ENCODE results near the gene ERICH2. TPM values are rescaled to one million over a fixed set of nuclear protein-coding genes. Genes with fewer than 3 reads are reported as not detected.

The ERICH2 gene
- total and polyA plus RNA-seq, 7 donors = not detected

GRCh38 chr2:170761572-170761971 lies 8.6 kb upstream of the ERICH2 start:
- Histone ChIP-seq H3K9me3 (no peaks in the 10 kb centered on the region), H3K4me3 (no peak overlapping the region), H3K36me3 (no peaks in the 10 kb centered on the region), H3K4me1 (no peaks in the 10 kb centered on the region), H3K27ac (no peak overlapping the region), H3K27me3 (no peaks in the 10 kb centered on the region)
- intact Hi-C loops (cut with DNase I) = no loop called here
- TF ChIP-seq CTCF (IDR thresholded peaks at IDR 0.05) (no peak), EP300 (IDR thresholded peaks at IDR 0.05) (no peak), POLR2A (IDR thresholded peaks at IDR 0.05) (no peak), POLR2AphosphoS5 (IDR thresholded peaks at IDR 0.05) (no peak)
- DNase-seq = no peak

GRCh38 chr2:170762760-170763159 lies 7.4 kb upstream of the ERICH2 start:
- H3K36me3 ChIP-seq = no peaks in the 10 kb centered on the region
- no peak overlapping the region for H3K27ac ChIP-seq
- H3K9me3 ChIP-seq = no peaks in the 10 kb centered on the region
- no peaks in the 10 kb centered on the region for H3K27me3 ChIP-seq
- intact Hi-C loops (cut with DNase I) = no loop called here
- no peak for TF ChIP-seq EP300 (IDR thresholded peaks at IDR 0.05)
- no peak for TF ChIP-seq POLR2A (IDR thresholded peaks at IDR 0.05)
- TF ChIP-seq CTCF (IDR thresholded peaks at IDR 0.05) = no peak
- TF ChIP-seq POLR2AphosphoS5 (IDR thresholded peaks at IDR 0.05) = no peak
- H3K4me1 ChIP-seq = no peaks in the 10 kb centered on the region
- no peak overlapping the region for H3K4me3 ChIP-seq
- DNase-seq = no peak
- 75 to 77% methylated on average over 7 of the region's 7 CpGs for WGBS, 2 donors

- H3K4me3 ChIP-seq = no peak overlapping the region
- H3K9me3 ChIP-seq = no peaks in the 10 kb centered on the region
- no peak overlapping the region for H3K27ac ChIP-seq
- 92 to 96% methylated on average over 4 of the region's 4 CpGs for WGBS, 2 donors
- H3K36me3 ChIP-seq = no peaks in the 10 kb centered on the region
- no peaks in the 10 kb centered on the region for H3K27me3 ChIP-seq
- no peaks in the 10 kb centered on the region for H3K4me1 ChIP-seq
- no peak for DNase-seq
- intact Hi-C loops (cut with DNase I) = no loop called here
- no peak for TF ChIP-seq POLR2A (IDR thresholded peaks at IDR 0.05)
- no peak for TF ChIP-seq CTCF (IDR thresholded peaks at IDR 0.05)
- no peak for TF ChIP-seq EP300 (IDR thresholded peaks at IDR 0.05)
- TF ChIP-seq POLR2AphosphoS5 (IDR thresholded peaks at IDR 0.05) = no peak
Observed at GRCh38 chr2:170763232-170763631, 6.9 kb upstream of the ERICH2 start.

- TF ChIP-seq CTCF (IDR thresholded peaks at IDR 0.05) (no peak), POLR2A (IDR thresholded peaks at IDR 0.05) (no peak), EP300 (IDR thresholded peaks at IDR 0.05) (no peak), POLR2AphosphoS5 (IDR thresholded peaks at IDR 0.05) (no peak)
- Histone ChIP-seq H3K27me3 (no peaks in the 10 kb centered on the region), H3K27ac (no peak overlapping the region), H3K4me1 (peaks cover 0 to 3% (median 1%) of the 10 kb centered on the region in 4 donors), H3K36me3 (no peaks in the 10 kb centered on the region), H3K9me3 (no peaks in the 10 kb centered on the region), H3K4me3 (no peak overlapping the region)
- DNase-seq = no peak
- intact Hi-C loops (cut with DNase I) = no loop called here
- 31 to 52% methylated on average over 2 of the region's 2 CpGs for WGBS, 2 donors
Observed at GRCh38 chr2:170764880-170765261, 5.3 kb upstream of the ERICH2 start.

GRCh38 chr2:170766693-170767092 lies 3.5 kb upstream of the ERICH2 start:
- no peak for TF ChIP-seq EP300 (IDR thresholded peaks at IDR 0.05)
- no peak for TF ChIP-seq POLR2AphosphoS5 (IDR thresholded peaks at IDR 0.05)
- no peak for TF ChIP-seq POLR2A (IDR thresholded peaks at IDR 0.05)
- no peak for TF ChIP-seq CTCF (IDR thresholded peaks at IDR 0.05)
- H3K9me3 ChIP-seq = no peaks in the 10 kb centered on the region

More at GRCh38 chr2:170766693-170767092, 3.5 kb upstream of the ERICH2 start:
- Histone ChIP-seq H3K4me3 (no peak overlapping the region), H3K27ac (no peak overlapping the region), H3K36me3 (no peaks in the 10 kb centered on the region), H3K27me3 (no peaks in the 10 kb centered on the region), H3K4me1 (peaks cover 0 to 16% (median 8%) of the 10 kb centered on the region in 4 donors)
- 7 to 44% methylated on average over 4 of the region's 4 CpGs for WGBS, 2 donors
- intact Hi-C loops (cut with DNase I) = no loop called here
- DNase-seq = no peak

Data from sigmoid colon (tissue), 7 donors.